NCI-H524 treated with DMSO at 0.1 percent for 48 hours (cell line): ENCODE measurements around the gene MELK.
"Not testable (repeated sequence)": the region's sequence is repeated elsewhere in the genome, so short reads cannot be mapped to it uniquely, and the experiment has no call there.

ENCODE experiments used
- DNase-seq: peaks from one replicate; lab custom pipeline; 2025; lab: John Stamatoyannopoulos, UW

Gene MELK

GRCh38 chr9:36572515-36573418, at the start of gene MELK:
TSS of gene MELK (plus strand) at chr9:36572895. CDS start at chr9:36581682, 8,787 bp downstream.
- no peak for DNase-seq

GRCh38 chr9:36530224-36530623, 42.5 kb upstream of the MELK start:
- DNase-seq: no peak

GRCh38 chr9:36532353-36532752, 40.3 kb upstream of the MELK start:
- DNase-seq: no peak

GRCh38 chr9:36533726-36534125, 39.0 kb upstream of the MELK start:
- DNase-seq: not testable (repeated sequence)

GRCh38 chr9:36535107-36535506, 37.6 kb upstream of the MELK start:
- no peak for DNase-seq

GRCh38 chr9:36537861-36538260, 34.8 kb upstream of the MELK start:
- no peak for DNase-seq

GRCh38 chr9:36542355-36542754, 30.3 kb upstream of the MELK start:
- no peak for DNase-seq

- no peak for DNase-seq
These were observed 28.8 kb upstream of the MELK start for GRCh38 chr9:36543916-36544315.

- DNase-seq: no peak
These were observed 25.1 kb upstream of the MELK start for GRCh38 chr9:36547598-36547997.

- no peak for DNase-seq
These were observed 24.2 kb upstream of the MELK start for GRCh38 chr9:36548454-36548853.

- no peak for DNase-seq
These were observed 22.6 kb upstream of the MELK start for GRCh38 chr9:36550135-36550534.

GRCh38 chr9:36550631-36551098, 22.0 kb upstream of the MELK start:
- not testable (repeated sequence) for DNase-seq

- DNase-seq: no peak
These were observed 21.6 kb upstream of the MELK start for GRCh38 chr9:36551129-36551528.

- DNase-seq: no peak
These were observed 20.8 kb upstream of the MELK start for GRCh38 chr9:36551910-36552309.

- no peak for DNase-seq
These were observed 13.5 kb upstream of the MELK start for GRCh38 chr9:36559036-36559695.

GRCh38 chr9:36560771-36561170, 11.9 kb upstream of the MELK start:
- no peak for DNase-seq

- DNase-seq: not testable (repeated sequence)
These were observed 9.9 kb upstream of the MELK start for GRCh38 chr9:36562801-36563200.

- no peak for DNase-seq
These were observed 5.9 kb upstream of the MELK start for GRCh38 chr9:36566813-36567221.

GRCh38 chr9:36568681-36569080, 4.0 kb upstream of the MELK start:
- DNase-seq: not testable (repeated sequence)

GRCh38 chr9:36571333-36571732, 1.4 kb upstream of the MELK start:
- DNase-seq: no peak

- not testable (repeated sequence) for DNase-seq
These were observed 1.4 kb downstream of the MELK start for GRCh38 chr9:36574045-36574444.

GRCh38 chr9:36575411-36575882, 2.8 kb downstream of the MELK start:
- DNase-seq: no peak

GRCh38 chr9:36576866-36577265, 4.2 kb downstream of the MELK start:
- no peak for DNase-seq
